ENCODE results near the gene MUC5AC. TPM values are rescaled to one million over a fixed set of nuclear protein-coding genes. Genes with fewer than 3 reads are reported as not detected.
"Not testable (repeated sequence)": the region's sequence is repeated elsewhere in the genome, so short reads cannot be mapped to it uniquely, and the experiment has no call there.

Gene MUC5AC
- polyA plus RNA-seq, 4 donors = 0.06 to 0.13 TPM; not detected in 2

DNA sequence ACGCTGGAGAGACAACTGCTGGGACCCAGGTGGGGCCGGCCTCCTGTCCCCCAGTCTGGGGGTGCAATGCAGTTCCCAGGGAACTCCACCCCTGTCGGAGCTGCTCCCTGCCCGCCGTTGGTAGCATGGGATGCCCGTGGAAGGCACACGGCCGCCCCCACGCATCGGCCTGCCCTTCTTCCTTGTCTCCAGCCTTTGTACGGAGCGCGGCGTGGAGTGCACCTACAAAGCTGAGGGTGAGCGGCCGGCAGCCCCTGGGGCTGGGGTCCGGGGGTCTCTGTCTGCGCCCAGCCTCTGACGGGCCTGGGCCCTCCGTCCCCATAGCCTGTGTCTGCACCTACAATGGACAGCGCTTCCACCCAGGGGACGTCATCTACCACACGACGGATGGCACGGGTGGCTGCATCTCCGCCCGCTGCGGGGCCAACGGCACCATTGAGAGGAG lies 23.2 kb downstream of the MUC5AC start:
- peaks cover 0 to 2% (median 0%) of the 10 kb centered on the region in 3 donors for H3K27me3 ChIP-seq (ENCODE audit: control insufficient read depth in 3 of 3, insufficient read depth in 3 of 3, low read length in 3 of 3)
- no peak overlapping the region for H3K27ac ChIP-seq (ENCODE audit: low read depth in 1 of 3, low read length in 2 of 3)
- peaks cover 0 to 9% of the 10 kb centered on the region in 2 donors for H3K9me3 ChIP-seq (ENCODE audit: control insufficient read depth in 2 of 2, insufficient read depth in 1 of 2, low read depth in 1 of 2, low read length in 1 of 2)
- H3K4me1 ChIP-seq (ENCODE audit: control insufficient read depth in 3 of 3, insufficient read depth in 2 of 3, low read depth in 1 of 3, low read length in 2 of 3) = no peaks in the 10 kb centered on the region
- no peaks in the 10 kb centered on the region for H3K36me3 ChIP-seq (ENCODE audit: control insufficient read depth in 3 of 3, insufficient read depth in 2 of 3, low read depth in 1 of 3, low read length in 3 of 3)
- no peak overlapping the region for H3K4me3 ChIP-seq (ENCODE audit: low read depth in 1 of 3, low read length in 3 of 3)
- FAIRE-seq = no peak
- DNase-seq = no peak
- WGBS, 3 donors = 84 to 88% (median 88%) methylated on average over 25 to 29 of the region's 29 CpGs

DNA sequence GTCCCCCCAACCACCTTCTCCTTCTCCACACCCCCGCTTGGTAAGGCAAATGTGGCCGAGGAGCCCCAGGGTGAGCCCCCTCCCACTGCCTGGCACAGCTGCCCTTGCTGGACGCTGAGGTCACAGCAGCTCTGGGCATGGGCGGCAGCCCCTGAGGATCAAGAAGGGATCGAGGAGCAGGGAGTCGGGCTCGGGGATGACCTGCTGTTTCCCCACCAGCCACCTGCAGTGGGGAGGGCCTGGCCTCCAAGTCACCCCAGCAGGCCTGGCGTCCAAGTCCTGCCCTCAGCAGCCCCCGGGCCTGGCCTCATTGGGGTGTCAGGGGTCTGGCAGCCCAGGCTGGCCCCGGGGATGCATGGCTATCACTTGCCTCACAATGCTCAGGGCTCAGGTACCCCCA lies 23.7 kb downstream of the MUC5AC start:
- WGBS, 3 donors = 79 to 89% (median 84%) methylated on average over 9 to 10 of the region's 10 CpGs
- no peak overlapping the region for H3K27ac ChIP-seq (ENCODE audit: low read depth in 1 of 3, low read length in 2 of 3)
- peaks cover 0 to 2% (median 0%) of the 10 kb centered on the region in 3 donors for H3K27me3 ChIP-seq (ENCODE audit: control insufficient read depth in 3 of 3, insufficient read depth in 3 of 3, low read length in 3 of 3)
- H3K4me3 ChIP-seq (ENCODE audit: low read depth in 1 of 3, low read length in 3 of 3) = no peak overlapping the region
- H3K9me3 ChIP-seq (ENCODE audit: control insufficient read depth in 2 of 2, insufficient read depth in 1 of 2, low read depth in 1 of 2, low read length in 1 of 2) = peaks cover 0 to 11% of the 10 kb centered on the region in 2 donors
- no peaks in the 10 kb centered on the region for H3K36me3 ChIP-seq (ENCODE audit: control insufficient read depth in 3 of 3, insufficient read depth in 2 of 3, low read depth in 1 of 3, low read length in 3 of 3)
- no peak for FAIRE-seq
- no peaks in the 10 kb centered on the region for H3K4me1 ChIP-seq (ENCODE audit: control insufficient read depth in 3 of 3, insufficient read depth in 2 of 3, low read depth in 1 of 3, low read length in 2 of 3)
- DNase-seq = no peak

- no peak overlapping the region for H3K4me3 ChIP-seq (ENCODE audit: low read depth in 1 of 3, low read length in 3 of 3)
- no peaks in the 10 kb centered on the region for H3K4me1 ChIP-seq (ENCODE audit: control insufficient read depth in 3 of 3, insufficient read depth in 2 of 3, low read depth in 1 of 3, low read length in 2 of 3)
- no peak for FAIRE-seq
- peaks cover 0 to 11% of the 10 kb centered on the region in 2 donors for H3K9me3 ChIP-seq (ENCODE audit: control insufficient read depth in 2 of 2, insufficient read depth in 1 of 2, low read depth in 1 of 2, low read length in 1 of 2)
- DNase-seq = no peak
- peaks cover 0 to 2% (median 0%) of the 10 kb centered on the region in 3 donors for H3K27me3 ChIP-seq (ENCODE audit: control insufficient read depth in 3 of 3, insufficient read depth in 3 of 3, low read length in 3 of 3)
- no peaks in the 10 kb centered on the region for H3K36me3 ChIP-seq (ENCODE audit: control insufficient read depth in 3 of 3, insufficient read depth in 2 of 3, low read depth in 1 of 3, low read length in 3 of 3)
- WGBS, 3 donors = 73 to 86% (median 80%) methylated on average over 41 of the region's 41 CpGs
- no peak overlapping the region for H3K27ac ChIP-seq (ENCODE audit: low read depth in 1 of 3, low read length in 2 of 3)
Observed at GRCh38 chr11:1181853-1182535, 24.2 kb downstream of the MUC5AC start.

DNA sequence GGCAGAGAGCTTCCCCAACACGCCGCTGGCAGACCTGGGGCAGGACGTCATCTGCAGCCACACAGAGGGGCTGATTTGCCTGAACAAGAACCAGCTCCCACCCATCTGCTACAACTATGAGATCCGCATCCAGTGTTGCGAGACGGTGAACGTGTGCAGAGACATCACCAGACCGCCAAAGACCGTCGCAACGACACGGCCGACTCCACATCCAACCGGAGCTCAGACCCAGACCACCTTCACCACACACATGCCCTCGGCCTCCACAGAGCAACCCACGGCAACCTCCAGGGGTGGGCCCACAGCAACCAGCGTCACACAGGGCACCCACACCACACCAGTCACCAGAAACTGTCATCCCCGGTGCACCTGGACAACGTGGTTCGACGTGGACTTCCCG lies 26.4 kb downstream of the MUC5AC start:
- not testable (repeated sequence) for H3K27ac ChIP-seq (ENCODE audit: low read depth in 1 of 3, low read length in 2 of 3); H3K4me1 ChIP-seq (ENCODE audit: control insufficient read depth in 3 of 3, insufficient read depth in 2 of 3, low read depth in 1 of 3, low read length in 2 of 3); H3K27me3 ChIP-seq (ENCODE audit: control insufficient read depth in 3 of 3, insufficient read depth in 3 of 3, low read length in 3 of 3); DNase-seq; H3K36me3 ChIP-seq (ENCODE audit: control insufficient read depth in 3 of 3, insufficient read depth in 2 of 3, low read depth in 1 of 3, low read length in 3 of 3); H3K4me3 ChIP-seq (ENCODE audit: low read depth in 1 of 3, low read length in 3 of 3); FAIRE-seq
- H3K9me3 ChIP-seq (ENCODE audit: control insufficient read depth in 2 of 2, insufficient read depth in 1 of 2, low read depth in 1 of 2, low read length in 1 of 2) = peaks cover 0 to 15% of the 10 kb centered on the region in 2 donors
- WGBS, 3 donors = 90 to 95% (median 92%) methylated on average over 15 to 16 of the region's 22 CpGs

- 65 to 72% (median 68%) methylated on average over 7 to 14 of the region's 15 CpGs for WGBS, 3 donors
- FAIRE-seq = not testable (repeated sequence)
Observed at GRCh38 chr11:1188451-1189130, 30.8 kb downstream of the MUC5AC start.

GRCh38 chr11:1189816-1190215 lies 32.1 kb downstream of the MUC5AC start:
- WGBS, 3 donors = 74 to 80% (median 77%) methylated on average over 5 to 8 of the region's 12 CpGs
- H3K27ac ChIP-seq (ENCODE audit: low read depth in 1 of 3, low read length in 2 of 3); H3K4me1 ChIP-seq (ENCODE audit: control insufficient read depth in 3 of 3, insufficient read depth in 2 of 3, low read depth in 1 of 3, low read length in 2 of 3); H3K36me3 ChIP-seq (ENCODE audit: control insufficient read depth in 3 of 3, insufficient read depth in 2 of 3, low read depth in 1 of 3, low read length in 3 of 3); H3K4me3 ChIP-seq (ENCODE audit: low read depth in 1 of 3, low read length in 3 of 3); FAIRE-seq; DNase-seq; H3K27me3 ChIP-seq (ENCODE audit: control insufficient read depth in 3 of 3, insufficient read depth in 3 of 3, low read length in 3 of 3): not testable (repeated sequence)
- H3K9me3 ChIP-seq (ENCODE audit: control insufficient read depth in 2 of 2, insufficient read depth in 1 of 2, low read depth in 1 of 2, low read length in 1 of 2) = peaks cover 0 to 29% of the 10 kb centered on the region in 2 donors

More at GRCh38 chr11:1188451-1189130, 30.8 kb downstream of the MUC5AC start:
- H3K9me3 ChIP-seq (ENCODE audit: control insufficient read depth in 2 of 2, insufficient read depth in 1 of 2, low read depth in 1 of 2, low read length in 1 of 2) = peaks cover 0 to 26% of the 10 kb centered on the region in 2 donors
- H3K4me1 ChIP-seq (ENCODE audit: control insufficient read depth in 3 of 3, insufficient read depth in 2 of 3, low read depth in 1 of 3, low read length in 2 of 3); H3K36me3 ChIP-seq (ENCODE audit: control insufficient read depth in 3 of 3, insufficient read depth in 2 of 3, low read depth in 1 of 3, low read length in 3 of 3); H3K4me3 ChIP-seq (ENCODE audit: low read depth in 1 of 3, low read length in 3 of 3); DNase-seq; H3K27me3 ChIP-seq (ENCODE audit: control insufficient read depth in 3 of 3, insufficient read depth in 3 of 3, low read length in 3 of 3); H3K27ac ChIP-seq (ENCODE audit: low read depth in 1 of 3, low read length in 2 of 3): not testable (repeated sequence)

DNA sequence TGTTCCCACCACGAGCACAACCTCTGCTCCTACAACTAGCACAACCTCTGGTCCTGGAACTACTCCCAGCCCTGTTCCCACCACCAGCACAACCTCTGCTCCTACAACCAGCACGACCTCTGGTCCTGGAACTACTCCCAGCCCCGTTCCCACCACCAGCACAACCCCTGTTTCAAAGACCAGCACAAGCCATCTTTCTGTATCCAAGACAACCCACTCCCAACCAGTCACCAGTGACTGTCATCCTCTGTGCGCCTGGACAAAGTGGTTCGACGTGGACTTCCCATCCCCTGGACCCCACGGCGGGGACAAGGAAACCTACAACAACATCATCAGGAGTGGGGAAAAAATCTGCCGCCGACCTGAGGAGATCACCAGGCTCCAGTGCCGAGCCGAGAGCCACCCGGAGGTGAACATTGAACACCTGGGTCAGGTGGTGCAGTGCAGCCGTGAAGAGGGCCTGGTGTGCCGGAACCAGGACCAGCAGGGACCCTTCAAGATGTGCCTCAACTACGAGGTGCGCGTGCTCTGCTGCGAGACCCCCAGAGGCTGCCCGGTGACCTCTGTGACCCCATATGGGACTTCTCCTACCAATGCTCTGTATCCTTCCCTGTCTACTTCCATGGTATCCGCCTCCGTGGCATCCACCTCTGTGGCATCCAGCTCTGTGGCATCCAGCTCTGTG lies 34.2 kb downstream of the MUC5AC start:
- not testable (repeated sequence) for H3K4me1 ChIP-seq (ENCODE audit: control insufficient read depth in 3 of 3, insufficient read depth in 2 of 3, low read depth in 1 of 3, low read length in 2 of 3); H3K4me3 ChIP-seq (ENCODE audit: low read depth in 1 of 3, low read length in 3 of 3); H3K36me3 ChIP-seq (ENCODE audit: control insufficient read depth in 3 of 3, insufficient read depth in 2 of 3, low read depth in 1 of 3, low read length in 3 of 3); H3K27me3 ChIP-seq (ENCODE audit: control insufficient read depth in 3 of 3, insufficient read depth in 3 of 3, low read length in 3 of 3); FAIRE-seq; H3K27ac ChIP-seq (ENCODE audit: low read depth in 1 of 3, low read length in 2 of 3); DNase-seq
- WGBS, 3 donors = 80 to 82% (median 80%) methylated on average over 20 to 22 of the region's 22 CpGs
- peaks cover 0 to 20% of the 10 kb centered on the region in 2 donors for H3K9me3 ChIP-seq (ENCODE audit: control insufficient read depth in 2 of 2, insufficient read depth in 1 of 2, low read depth in 1 of 2, low read length in 1 of 2)

DNA sequence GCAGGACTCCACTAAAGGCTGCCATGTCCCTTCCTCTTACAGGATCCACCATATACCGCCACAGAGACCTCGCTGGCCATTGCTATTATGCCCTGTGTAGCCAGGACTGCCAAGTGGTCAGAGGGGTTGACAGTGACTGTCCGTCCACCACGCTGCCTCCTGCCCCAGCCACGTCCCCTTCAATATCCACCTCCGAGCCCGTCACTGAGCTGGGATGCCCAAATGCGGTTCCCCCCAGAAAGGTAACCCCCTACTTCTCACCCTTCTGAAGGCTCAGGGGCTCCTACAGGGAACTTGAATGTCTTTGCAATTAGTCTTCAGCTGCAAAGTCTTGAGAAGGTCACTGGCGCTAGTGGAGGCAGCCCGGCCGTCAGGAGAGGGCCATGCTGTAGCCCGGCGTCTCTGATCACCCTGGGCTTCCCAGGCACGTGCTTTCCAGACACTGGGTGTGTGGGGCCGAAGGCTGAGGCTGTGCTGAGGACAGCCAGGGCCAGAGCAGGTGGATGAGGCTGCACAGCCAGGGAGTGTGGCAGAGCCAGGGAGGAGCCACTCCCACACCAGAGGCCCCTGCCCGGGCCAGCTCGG lies 35.1 kb downstream of the MUC5AC start:
- Histone ChIP-seq H3K4me1 (ENCODE audit: control insufficient read depth in 3 of 3, insufficient read depth in 2 of 3, low read depth in 1 of 3, low read length in 2 of 3) (no peaks in the 10 kb centered on the region), H3K9me3 (ENCODE audit: control insufficient read depth in 2 of 2, insufficient read depth in 1 of 2, low read depth in 1 of 2, low read length in 1 of 2) (peaks cover 0 to 16% of the 10 kb centered on the region in 2 donors), H3K4me3 (ENCODE audit: low read depth in 1 of 3, low read length in 3 of 3) (no peak overlapping the region), H3K27ac (ENCODE audit: low read depth in 1 of 3, low read length in 2 of 3) (no peak overlapping the region), H3K36me3 (ENCODE audit: control insufficient read depth in 3 of 3, insufficient read depth in 2 of 3, low read depth in 1 of 3, low read length in 3 of 3) (no peaks in the 10 kb centered on the region), H3K27me3 (ENCODE audit: control insufficient read depth in 3 of 3, insufficient read depth in 3 of 3, low read length in 3 of 3) (peaks cover 0 to 2% (median 0%) of the 10 kb centered on the region in 3 donors)
- WGBS, 3 donors = 74 to 87% (median 77%) methylated on average over 17 of the region's 17 CpGs
- DNase-seq = no peak
- no peak for FAIRE-seq
